Right atrium auricular region (tissue), 2 donors: Measurements from ENCODE around the gene MSGN1. TPM values are rescaled to one million over a fixed set of nuclear protein-coding genes. Genes with fewer than 3 reads are reported as not detected.

Source experiments
- DNase-seq: peaks from one replicate; pipeline ENCODE4 v3.0.0-alpha.2; 2019; ENCODE audit warnings: low spot score
- H3K27ac ChIP-seq, 2 donors: fragments of 200-600 bp; sonication (generic); 1 replicate in 1 of 2; 2 replicates in 1 of 2; pipeline ENCODE4 v1.5.1; 2016 to 2019
- H3K27me3 ChIP-seq, 2 donors: fragments of 200-600 bp; sonication (generic); one replicate each; pipeline versions ENCODE4 v1.5.1 to v1.6.0; 2017 to 2019
- H3K36me3 ChIP-seq: fragments of 200-600 bp; sonication (generic); one replicate; pipeline ENCODE4 v1.5.1; 2016
- H3K4me1 ChIP-seq, 2 donors: fragments of 200-600 bp; sonication (generic); one replicate each; pipeline versions ENCODE4 v1.5.1 to v1.6.0; 2017 to 2019
- H3K4me3 ChIP-seq, 2 donors: fragments of 200-600 bp; sonication (generic); 1 replicate in 1 of 2; 2 replicates in 1 of 2; pipeline ENCODE4 v1.5.1; 2017 to 2019; ENCODE audit warnings: mild to moderate bottlenecking in 1 of 2, moderate library complexity in 1 of 2
- H3K9me3 ChIP-seq, 2 donors: fragments of 200-600 bp; sonication (generic); one replicate each; pipeline ENCODE4 v1.5.1; 2019
- CTCF ChIP-seq, 2 donors: fragments of 200-600 bp; sonication (generic); IDR thresholded peaks; one replicate each; pipeline ENCODE4 v1.5.1; 2019; ENCODE audit warnings: antibody characterized with exemption in 2 of 2
- total RNA-seq, 2 donors: library from RNA; depleted of rRNA; stranded (reverse); fragments of >200 nt; gene quantifications; one replicate each; pipeline ENCODE4 v1.1.0, GENCODE V29; 2016

MSGN1 gene
- not detected for total RNA-seq

- Histone ChIP-seq H3K4me1 (peaks cover 0 to 26% of the 10 kb centered on the region in 2 donors), H3K4me3 (no peak within 1 kb of the TSS), H3K36me3 (no peaks in the 10 kb centered on the region), H3K9me3 (no peaks in the 10 kb centered on the region), H3K27ac (no peak within 1 kb of the TSS), H3K27me3 (no peaks in the 10 kb centered on the region)
- DNase-seq = no peak
- no peak for TF ChIP-seq CTCF (IDR thresholded peaks at IDR 0.05)
Measured at GRCh38 chr2:17816396-17817245, at the start of gene MSGN1. Gene MSGN1 (plus strand): TSS chr2:17816460. CDS start chr2:17816519, 59 bp downstream.

GRCh38 chr2:17768894-17769293, 47.4 kb upstream of the MSGN1 start:
- TF ChIP-seq CTCF (IDR thresholded peaks at IDR 0.05) = no peak
- H3K9me3 ChIP-seq = no peaks in the 10 kb centered on the region
- DNase-seq = no peak
- no peaks in the 10 kb centered on the region for H3K36me3 ChIP-seq
- no peaks in the 10 kb centered on the region for H3K4me1 ChIP-seq
- H3K27ac ChIP-seq = no peak overlapping the region
- H3K4me3 ChIP-seq = no peak overlapping the region
- H3K27me3 ChIP-seq = no peaks in the 10 kb centered on the region

- H3K27ac ChIP-seq = peak overlapping the region in 1 of 2 donors; percentile 24
Measured at GRCh38 chr2:17771956-17772355, 44.3 kb upstream of the MSGN1 start.

GRCh38 chr2:17772532-17772931, 43.7 kb upstream of the MSGN1 start:
- Histone ChIP-seq H3K36me3 (no peaks in the 10 kb centered on the region), H3K27me3 (no peaks in the 10 kb centered on the region), H3K27ac (peak overlapping the region in 1 of 2 donors; percentile 24), H3K4me1 (no peaks in the 10 kb centered on the region), H3K9me3 (no peaks in the 10 kb centered on the region), H3K4me3 (no peak overlapping the region)
- no peak for DNase-seq
- TF ChIP-seq CTCF (IDR thresholded peaks at IDR 0.05) = no peak

More at GRCh38 chr2:17771956-17772355, 44.3 kb upstream of the MSGN1 start:
- no peak for DNase-seq
- H3K36me3 ChIP-seq = no peaks in the 10 kb centered on the region
- H3K4me1 ChIP-seq = no peaks in the 10 kb centered on the region
- no peak for TF ChIP-seq CTCF (IDR thresholded peaks at IDR 0.05)
- no peak overlapping the region for H3K4me3 ChIP-seq
- no peaks in the 10 kb centered on the region for H3K27me3 ChIP-seq
- no peaks in the 10 kb centered on the region for H3K9me3 ChIP-seq

- H3K27ac ChIP-seq = no peak overlapping the region
- no peak for DNase-seq
- no peaks in the 10 kb centered on the region for H3K9me3 ChIP-seq
- peaks cover 8% of the 10 kb centered on the region for H3K36me3 ChIP-seq
- H3K27me3 ChIP-seq = no peaks in the 10 kb centered on the region
- H3K4me1 ChIP-seq = no peaks in the 10 kb centered on the region
- no peak for TF ChIP-seq CTCF (IDR thresholded peaks at IDR 0.05)
- no peak overlapping the region for H3K4me3 ChIP-seq
Measured at GRCh38 chr2:17780546-17780945, 35.7 kb upstream of the MSGN1 start.
